Lung (tissue), 12 donors: Measurements from ENCODE around the gene BABAM2. TPM values are rescaled to one million over a fixed set of nuclear protein-coding genes. Genes with fewer than 3 reads are reported as not detected.

Source experiments
- ATAC-seq: fragments of 200-7000 bp; cut with Tn5 transposase; one replicate; pipeline ENCODE4 v1.9.1; 2020; ENCODE audit warnings: moderate number of reproducible peaks; ENCODE audit not compliant: insufficient read depth, low FRiP score
- DNase-seq, 3 donors: peaks; one replicate each; pipeline ENCODE4 v3.0.0-alpha.2; 2013 to 2017
- H3K27ac ChIP-seq, 2 donors: one replicate each; pipeline ENCODE4 v1.5.1; 2013; ENCODE audit warnings: mild to moderate bottlenecking in 2 of 2, moderate library complexity in 2 of 2, control low read depth in 1 of 2, inconsistent platforms in 1 of 2, low read depth in 1 of 2, low read length in 1 of 2
- H3K27me3 ChIP-seq, 3 donors: one replicate each; pipeline ENCODE4 v1.5.1; 2013; ENCODE audit warnings: low read length in 2 of 3; ENCODE audit not compliant: control insufficient read depth in 3 of 3, insufficient read depth in 3 of 3
- H3K36me3 ChIP-seq, 4 donors: one replicate each; pipeline ENCODE4 v1.5.1; 2013; ENCODE audit warnings: low read length in 4 of 4, mild to moderate bottlenecking in 1 of 4, moderate library complexity in 1 of 4; ENCODE audit not compliant: control insufficient read depth in 4 of 4, insufficient read depth in 4 of 4
- H3K4me1 ChIP-seq, 5 donors: one replicate each; pipeline ENCODE4 v1.5.1; 2013; ENCODE audit warnings: low read length in 5 of 5, mild to moderate bottlenecking in 2 of 5, moderate library complexity in 1 of 5; ENCODE audit not compliant: control insufficient read depth in 5 of 5, insufficient read depth in 5 of 5
- H3K4me3 ChIP-seq: one replicate; pipeline ENCODE4 v1.5.1; 2013; ENCODE audit warnings: mild to moderate bottlenecking, control low read depth, moderate library complexity
- H3K9ac ChIP-seq, 2 donors: one replicate each; pipeline ENCODE4 v1.5.1; 2013; ENCODE audit warnings: low read length in 2 of 2, control low read depth in 1 of 2; ENCODE audit not compliant: insufficient read depth in 1 of 2
- H3K9me3 ChIP-seq, 4 donors: one replicate each; pipeline ENCODE4 v1.5.1; 2013; ENCODE audit warnings: low read length in 3 of 4, mild to moderate bottlenecking in 1 of 4, moderate library complexity in 1 of 4; ENCODE audit not compliant: control insufficient read depth in 4 of 4, insufficient read depth in 3 of 4
- WGBS, 2 donors: extraction: QIAGEN DNeasy Blood & Tissue Kit; methylation state at CpG; one replicate each; pipeline ENCODE4 v1.1.7; 2013; 5-methylcytosine and 5-hydroxymethylcytosine counted together
- polyA plus RNA-seq, 2 donors: library from polyadenylated mRNA; stranded (reverse); fragments of 200-250 nt; gene quantifications; one replicate each; pipeline ENCODE4 v1.2.1, GENCODE V29; 2013
- total RNA-seq, 2 donors: library from RNA; depleted of rRNA in 1 of 2; stranded (reverse); fragments of >200 nt in 1 of 2; gene quantifications; one replicate each; pipeline ENCODE4 v1.2.1, GENCODE V29; 2014 to 2021
- TF ChIP-seq, protein P1 (sequence below): IDR thresholded peaks from 2 replicates; pipeline ENCODE4 v1.5.1; 2012; ENCODE audit warnings: mild to moderate bottlenecking; ENCODE audit errors: control extremely low read depth, extremely low read depth
- donor health status: control.
- donor health status: control.
- donor health status: Bipolar disorder and iron deficiency.
- donor health status: healthy.
- donor health status: DM: yes; HTN: yes; CAD: no.

BABAM2 gene
- total and polyA plus RNA-seq, 4 donors, result 19.0 to 43.3 (median 33.7) TPM

DNA sequence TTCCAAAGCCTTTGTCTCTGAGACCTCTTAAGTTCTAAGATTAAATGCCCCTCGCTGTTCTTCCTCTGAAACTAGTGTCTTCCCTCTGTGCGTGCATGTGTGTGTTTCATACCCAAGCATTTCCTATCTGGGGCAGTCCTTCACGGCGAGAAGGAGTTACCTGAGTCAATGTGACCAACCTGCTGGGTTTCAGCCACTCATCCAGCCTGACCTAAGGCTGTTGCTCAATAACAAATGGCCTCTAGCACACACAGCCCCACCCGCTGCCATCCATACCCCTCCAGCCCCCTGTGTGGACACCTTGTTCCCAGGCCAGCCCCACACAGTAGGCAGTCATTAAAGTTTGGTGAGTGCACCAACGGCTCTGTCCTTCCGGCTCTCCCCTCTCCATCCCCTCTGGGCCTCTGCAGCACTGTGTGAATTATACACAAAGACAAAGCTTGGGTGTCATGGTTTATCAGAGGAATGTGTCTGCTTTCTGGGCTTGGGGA is 448.3 kb downstream of the BABAM2 start:
- H3K9ac ChIP-seq, result no peak overlapping the region
- WGBS, 2 donors, result 87 to 94% methylated on average over 7 of the region's 7 CpGs
- peaks cover 0 to 56% (median 6%) of the 10 kb centered on the region in 5 donors for H3K4me1 ChIP-seq

DNA sequence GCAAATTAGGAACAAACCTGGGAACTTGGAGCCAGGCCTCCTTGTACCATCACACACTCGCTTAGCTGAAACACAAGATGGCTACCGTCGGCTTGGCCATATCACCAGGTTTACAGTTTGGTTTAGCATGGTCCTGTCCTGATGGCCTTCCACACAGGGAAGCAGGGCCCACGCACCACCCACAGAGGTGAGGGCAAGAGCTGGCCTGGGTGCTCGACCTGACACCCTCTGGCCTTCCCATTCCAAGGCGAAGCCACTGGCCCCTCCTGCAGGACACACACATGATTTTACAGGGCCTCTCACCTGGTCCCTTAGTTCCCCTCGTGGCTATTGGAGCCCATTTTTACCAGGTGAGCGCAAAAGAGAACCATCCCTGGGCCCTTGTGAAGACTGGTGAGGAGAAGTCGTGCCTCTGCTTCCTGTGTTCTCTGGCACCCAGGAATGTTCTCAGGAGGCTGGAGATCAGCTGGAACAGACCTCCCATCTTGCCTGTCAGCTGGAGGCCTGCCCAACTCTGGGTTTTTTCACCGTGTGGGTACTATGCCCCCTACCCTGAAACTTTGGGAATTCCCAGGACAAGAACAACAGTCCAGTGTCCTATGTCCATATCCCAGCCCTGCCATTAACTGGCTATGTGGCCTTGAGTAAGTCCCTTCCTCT is 449.1 kb downstream of the BABAM2 start:
- no peaks in the 10 kb centered on the region for H3K9me3 ChIP-seq
- TF ChIP-seq, protein P1, sequence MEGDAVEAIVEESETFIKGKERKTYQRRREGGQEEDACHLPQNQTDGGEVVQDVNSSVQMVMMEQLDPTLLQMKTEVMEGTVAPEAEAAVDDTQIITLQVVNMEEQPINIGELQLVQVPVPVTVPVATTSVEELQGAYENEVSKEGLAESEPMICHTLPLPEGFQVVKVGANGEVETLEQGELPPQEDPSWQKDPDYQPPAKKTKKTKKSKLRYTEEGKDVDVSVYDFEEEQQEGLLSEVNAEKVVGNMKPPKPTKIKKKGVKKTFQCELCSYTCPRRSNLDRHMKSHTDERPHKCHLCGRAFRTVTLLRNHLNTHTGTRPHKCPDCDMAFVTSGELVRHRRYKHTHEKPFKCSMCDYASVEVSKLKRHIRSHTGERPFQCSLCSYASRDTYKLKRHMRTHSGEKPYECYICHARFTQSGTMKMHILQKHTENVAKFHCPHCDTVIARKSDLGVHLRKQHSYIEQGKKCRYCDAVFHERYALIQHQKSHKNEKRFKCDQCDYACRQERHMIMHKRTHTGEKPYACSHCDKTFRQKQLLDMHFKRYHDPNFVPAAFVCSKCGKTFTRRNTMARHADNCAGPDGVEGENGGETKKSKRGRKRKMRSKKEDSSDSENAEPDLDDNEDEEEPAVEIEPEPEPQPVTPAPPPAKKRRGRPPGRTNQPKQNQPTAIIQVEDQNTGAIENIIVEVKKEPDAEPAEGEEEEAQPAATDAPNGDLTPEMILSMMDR, result no peak
- H3K9ac ChIP-seq, result no peak overlapping the region
- no peak for ATAC-seq
- no peak for DNase-seq
- peaks cover 0 to 7% (median 0%) of the 10 kb centered on the region in 4 donors for H3K36me3 ChIP-seq
- 92 to 93% methylated on average over 10 of the region's 10 CpGs for WGBS, 2 donors
- H3K27me3 ChIP-seq, result peaks cover 0 to 1% (median 0%) of the 10 kb centered on the region in 3 donors
- H3K4me3 ChIP-seq, result no peak overlapping the region
- H3K27ac ChIP-seq, result no peak overlapping the region
- H3K4me1 ChIP-seq, result peaks cover 0 to 48% (median 6%) of the 10 kb centered on the region in 5 donors

More for the DNA sequence above, 448.3 kb downstream of the BABAM2 start:
- Histone ChIP-seq H3K27ac (no peak overlapping the region), H3K9me3 (no peaks in the 10 kb centered on the region), H3K36me3 (peaks cover 0 to 7% (median 0%) of the 10 kb centered on the region in 4 donors), H3K27me3 (no peaks in the 10 kb centered on the region), H3K4me3 (no peak overlapping the region)
- TF ChIP-seq, protein P1, result no peak
- ATAC-seq (no peak), DNase-seq (no peak)

DNA sequence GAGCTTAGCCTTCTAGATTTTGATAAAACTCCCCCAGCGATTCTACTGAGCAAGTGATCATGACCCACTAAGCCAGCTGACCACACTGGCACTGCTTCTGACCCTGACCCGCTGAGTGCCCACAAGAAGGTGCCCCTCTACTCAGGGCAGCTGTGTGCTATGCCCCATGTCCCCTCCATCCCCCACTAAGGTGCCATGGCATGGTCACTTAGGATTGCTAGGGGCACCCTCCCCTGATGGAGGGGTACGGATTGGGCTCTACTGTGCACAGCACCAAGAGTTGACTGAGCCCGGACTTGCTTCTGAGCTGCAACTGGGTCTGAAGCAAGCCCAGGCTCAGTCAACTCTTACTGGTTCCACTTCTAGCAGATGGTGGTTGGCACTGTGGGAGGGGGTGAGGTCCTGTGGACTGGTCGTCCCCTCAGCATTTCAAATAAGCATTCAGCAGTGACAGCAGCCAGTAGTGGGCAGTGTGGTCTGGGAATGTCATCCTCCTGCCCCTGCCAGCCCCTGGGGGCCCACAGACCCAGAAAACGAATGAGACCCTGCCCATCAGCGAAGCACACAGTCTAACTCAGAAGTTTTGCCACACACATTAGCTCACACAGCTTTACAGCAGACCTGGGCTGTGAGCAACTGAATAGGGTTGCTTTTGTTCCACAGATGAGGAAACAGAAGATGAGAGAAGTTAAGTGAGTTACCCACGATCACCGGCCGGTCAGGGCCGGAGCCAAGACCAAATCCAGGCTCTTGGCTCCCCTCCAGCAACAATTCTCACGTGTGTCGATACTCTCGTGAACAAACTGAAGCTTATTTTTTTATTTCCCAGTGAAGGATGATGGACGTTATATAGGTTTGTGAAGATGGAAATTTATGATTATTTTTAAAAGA is 450.0 kb downstream of the BABAM2 start:
- TF ChIP-seq, protein P1, result no peak
- DNase-seq (no peak), ATAC-seq (no peak)
- H3K4me3 ChIP-seq, result no peak overlapping the region
- H3K27me3 ChIP-seq, result peaks cover 0 to 4% (median 0%) of the 10 kb centered on the region in 3 donors
- H3K4me1 ChIP-seq, result peaks cover 0 to 46% (median 6%) of the 10 kb centered on the region in 5 donors
- peaks cover 0 to 7% (median 0%) of the 10 kb centered on the region in 4 donors for H3K36me3 ChIP-seq
- 76 to 79% methylated on average over 15 of the region's 15 CpGs for WGBS, 2 donors
- H3K27ac ChIP-seq, result no peak overlapping the region
- H3K9me3 ChIP-seq, result no peaks in the 10 kb centered on the region
- no peak overlapping the region for H3K9ac ChIP-seq
